NCI-H2227 (cell line): ENCODE measurements around the gene JDP2.

Experiments used
- DNase-seq: peaks from one replicate; lab custom pipeline; 2025; ENCODE audit not compliant: unreplicated experiment; lab: John Stamatoyannopoulos, UW

Gene JDP2

DNA sequence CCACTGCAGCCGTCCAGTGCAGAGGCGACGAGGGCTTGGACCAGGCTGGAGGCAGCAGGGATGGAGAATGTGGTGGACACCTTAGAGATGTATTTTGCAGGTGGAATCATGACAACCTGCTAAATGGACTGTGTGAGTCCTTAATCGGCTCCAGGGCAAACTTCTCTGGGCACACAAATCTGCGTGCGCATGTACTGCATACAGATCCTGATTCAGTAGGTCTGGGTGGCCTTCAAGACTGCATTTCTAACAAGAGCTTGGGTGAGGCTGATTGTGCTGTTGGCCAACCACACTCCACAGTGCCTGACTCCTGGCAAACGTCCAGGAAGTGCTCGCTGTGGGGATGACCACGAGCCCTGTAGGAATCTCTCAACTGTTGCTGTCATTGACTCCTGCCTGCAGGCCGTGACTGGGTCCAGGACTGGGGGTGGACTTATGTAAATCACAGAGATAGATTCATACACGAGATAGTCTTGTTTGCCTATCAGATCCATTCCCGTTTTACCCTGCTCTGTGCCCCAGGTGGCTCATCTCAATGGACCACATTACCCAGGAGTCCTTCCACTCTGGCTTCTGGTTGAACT lies 27.2 kb downstream of the JDP2 start:
- no peak for DNase-seq

DNA sequence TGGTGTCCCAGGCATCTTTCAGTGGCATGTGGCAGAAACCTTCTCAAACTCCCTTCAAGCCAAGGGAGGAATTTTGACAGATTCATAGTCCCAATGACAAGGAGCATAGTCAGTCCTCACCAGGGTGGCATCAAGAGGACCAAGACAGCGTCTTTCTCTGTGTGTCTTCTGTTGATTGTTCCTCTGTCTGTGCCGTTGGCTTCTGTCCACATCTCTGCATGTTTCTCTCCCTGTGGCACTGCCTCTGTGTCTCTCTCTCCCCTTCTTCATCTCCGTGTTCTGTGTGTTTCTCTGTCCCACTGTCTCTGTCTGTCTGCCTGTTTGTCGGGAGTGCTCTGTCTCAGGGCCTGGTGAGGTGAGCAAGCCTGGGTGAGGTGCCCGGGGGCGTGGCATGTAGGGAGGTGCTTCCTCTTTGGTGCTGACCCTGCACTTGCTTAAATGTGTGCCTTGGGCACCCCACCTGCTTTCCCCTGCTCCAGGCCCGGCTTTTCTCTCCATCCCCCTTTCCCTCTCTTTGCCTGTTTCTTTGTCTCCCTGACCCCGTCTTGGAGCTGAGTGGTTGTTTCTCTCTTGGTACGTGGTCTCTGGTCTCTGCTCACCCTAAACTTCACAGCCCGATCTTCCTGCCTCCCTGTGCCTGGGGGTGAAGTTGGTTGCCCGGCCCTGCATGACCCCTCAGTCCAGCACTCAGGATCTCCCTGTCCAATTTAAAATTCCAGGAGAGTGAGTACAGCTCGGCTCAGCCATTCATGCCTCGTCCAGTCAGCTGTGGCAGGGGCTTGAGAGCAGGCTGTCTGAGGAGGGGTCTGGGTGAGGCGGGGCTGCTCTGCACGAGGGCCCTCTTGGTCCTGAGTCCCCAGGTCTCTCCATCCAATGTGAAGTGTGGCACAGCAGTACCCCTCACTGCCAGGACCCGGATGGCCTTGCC lies 28.5 kb downstream of the JDP2 start:
- DNase-seq, result no peak

DNA sequence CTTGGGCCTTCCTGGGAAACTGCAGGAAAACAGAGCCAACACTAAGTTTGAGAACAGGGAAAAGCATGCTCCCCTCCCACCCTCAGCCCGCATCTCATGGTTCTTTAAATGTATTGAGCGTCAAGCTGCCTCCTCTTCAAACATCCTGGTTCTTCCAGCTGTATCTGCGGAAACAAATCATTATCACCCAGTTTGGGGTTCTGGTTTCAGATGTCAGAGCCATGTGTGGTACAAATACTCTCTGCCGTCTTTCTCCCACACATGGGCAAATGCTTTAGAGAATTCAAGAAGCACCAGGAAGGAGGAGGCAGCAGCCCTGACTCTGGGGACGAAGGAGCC lies 29.1 kb downstream of the JDP2 start:
- no peak for DNase-seq

DNA sequence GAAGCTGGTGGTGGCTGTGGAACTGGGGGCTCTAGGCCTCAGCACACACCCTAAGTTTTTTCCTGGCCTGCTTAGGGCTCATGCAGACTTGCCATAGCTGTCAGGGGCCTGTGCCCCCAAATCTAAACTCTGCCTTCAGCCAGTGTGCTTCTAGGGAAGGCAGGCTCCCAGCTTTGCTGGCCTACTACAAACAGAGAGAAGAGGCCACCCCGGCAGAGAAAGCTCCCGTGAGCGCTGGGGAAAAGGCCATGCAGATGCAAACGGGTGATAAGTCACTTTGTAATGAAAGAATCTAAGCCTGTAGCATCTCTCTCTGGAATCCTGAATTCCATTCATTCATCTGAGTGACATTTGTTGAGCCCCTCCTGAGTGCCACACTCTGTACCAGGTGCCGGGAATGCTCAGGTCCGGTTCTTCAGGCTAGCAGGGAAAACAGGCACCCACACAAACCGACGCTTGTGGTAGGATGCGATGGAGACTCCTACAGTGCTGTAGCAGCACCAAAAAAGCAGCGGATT lies 29.9 kb downstream of the JDP2 start:
- DNase-seq, result no peak

DNA sequence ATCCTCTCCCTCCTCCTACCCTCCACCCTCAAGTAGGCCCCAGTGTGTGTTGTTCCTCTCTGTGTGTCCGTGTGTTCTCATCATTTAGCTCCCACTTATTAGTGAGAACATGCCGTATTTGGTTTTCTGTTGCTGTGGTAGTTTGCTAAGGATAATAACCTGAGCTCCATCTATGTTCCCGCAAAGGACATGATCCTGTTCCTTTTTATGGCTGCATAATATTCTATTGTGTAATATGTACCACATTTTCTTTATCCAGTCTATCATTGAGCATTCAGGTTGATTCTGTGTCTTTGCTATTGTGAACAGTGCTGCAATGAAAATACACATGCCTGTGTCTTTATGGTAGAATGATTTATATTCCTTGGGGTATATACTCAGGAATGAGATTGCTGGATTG lies 30.5 kb downstream of the JDP2 start:
- DNase-seq, result no peak

DNA sequence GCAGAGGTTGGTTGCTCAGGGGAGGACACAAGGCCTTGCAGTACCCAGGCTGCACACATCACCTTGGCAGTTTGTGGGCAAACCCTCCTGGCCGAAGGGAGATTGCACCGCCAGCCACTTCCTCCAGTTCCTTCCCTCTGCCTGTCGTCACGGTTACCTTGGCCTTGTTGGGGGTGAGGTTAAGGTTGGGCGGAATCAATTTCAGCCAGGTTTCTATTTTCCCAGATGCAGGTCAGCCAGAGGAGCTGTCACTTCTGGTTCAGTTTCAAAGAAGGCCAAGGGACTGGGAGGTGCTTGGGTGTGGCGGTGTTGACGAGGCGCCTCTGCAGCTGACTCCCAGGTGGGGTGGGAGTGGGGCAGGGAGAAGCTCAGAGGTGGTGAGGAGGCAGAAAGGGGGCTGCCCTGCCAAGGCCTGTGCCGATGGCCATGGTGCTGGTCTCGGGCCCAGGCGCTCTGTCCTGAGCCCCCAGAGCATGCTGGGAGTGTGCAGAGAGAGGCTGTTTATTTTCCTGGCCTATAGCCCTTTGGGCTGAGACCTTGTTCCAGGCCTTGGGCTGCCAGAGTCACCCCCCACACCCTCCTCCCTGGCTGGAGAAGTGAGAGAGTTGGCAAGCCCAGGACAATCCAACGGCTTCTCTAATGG lies 31.4 kb downstream of the JDP2 start:
- no peak for DNase-seq

DNA sequence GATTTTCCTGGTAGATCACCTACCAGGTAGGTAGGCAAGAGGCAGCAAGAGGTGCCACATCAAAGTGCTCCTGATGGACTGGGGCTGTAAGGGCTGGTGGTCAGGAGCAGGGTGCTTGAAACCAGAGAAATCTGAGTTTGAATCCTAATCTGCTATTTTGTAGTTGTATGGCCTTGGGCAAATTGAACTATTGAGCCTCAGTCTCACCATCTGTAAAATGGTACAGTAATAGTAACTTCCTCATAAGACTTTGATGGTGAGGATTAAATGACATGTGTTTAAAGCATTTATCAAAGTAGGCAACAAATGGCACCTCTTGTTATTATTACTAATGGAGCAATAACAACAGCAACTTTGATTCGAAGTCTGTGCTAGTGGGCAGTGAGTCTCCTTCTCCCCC lies 32.0 kb downstream of the JDP2 start:
- DNase-seq, result no peak

DNA sequence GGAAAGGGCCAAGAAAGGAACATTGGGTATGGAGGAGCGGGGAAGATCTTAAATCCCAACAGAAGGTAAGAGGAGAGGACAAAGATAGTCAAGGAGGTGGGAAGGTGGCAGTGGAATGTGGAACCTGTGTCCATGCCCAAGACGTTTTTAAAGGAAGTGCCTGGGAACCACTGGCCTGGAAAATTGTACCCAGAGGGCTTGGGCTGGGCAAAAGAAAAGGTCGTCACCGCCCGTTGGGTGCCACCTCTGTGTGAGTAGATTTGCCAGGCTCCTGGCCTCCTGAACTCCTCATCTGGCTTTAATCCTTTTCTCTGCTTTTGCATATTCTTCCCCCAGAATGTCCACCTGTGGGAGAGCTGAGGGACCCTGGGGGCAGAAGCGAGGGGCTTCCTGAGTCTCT lies 32.6 kb downstream of the JDP2 start:
- DNase-seq, result no peak

DNA sequence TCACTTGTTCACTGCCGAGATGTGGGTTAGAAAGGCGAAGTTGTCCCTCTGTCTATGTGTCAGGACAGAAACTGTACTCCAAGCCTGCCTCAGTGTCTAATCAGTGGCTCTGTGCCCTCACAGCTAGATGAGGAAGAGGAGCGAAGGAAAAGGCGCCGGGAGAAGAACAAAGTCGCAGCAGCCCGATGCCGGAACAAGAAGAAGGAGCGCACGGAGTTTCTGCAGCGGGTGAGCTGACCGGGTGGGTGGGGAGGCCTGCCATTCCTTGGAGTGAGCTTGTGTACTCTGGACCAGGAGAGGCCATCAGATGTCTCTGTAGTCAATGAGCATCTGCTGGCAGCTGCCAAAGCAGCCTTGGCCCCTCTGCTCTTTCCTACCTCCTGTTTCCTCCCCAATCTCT lies 33.5 kb downstream of the JDP2 start:
- no peak for DNase-seq

DNA sequence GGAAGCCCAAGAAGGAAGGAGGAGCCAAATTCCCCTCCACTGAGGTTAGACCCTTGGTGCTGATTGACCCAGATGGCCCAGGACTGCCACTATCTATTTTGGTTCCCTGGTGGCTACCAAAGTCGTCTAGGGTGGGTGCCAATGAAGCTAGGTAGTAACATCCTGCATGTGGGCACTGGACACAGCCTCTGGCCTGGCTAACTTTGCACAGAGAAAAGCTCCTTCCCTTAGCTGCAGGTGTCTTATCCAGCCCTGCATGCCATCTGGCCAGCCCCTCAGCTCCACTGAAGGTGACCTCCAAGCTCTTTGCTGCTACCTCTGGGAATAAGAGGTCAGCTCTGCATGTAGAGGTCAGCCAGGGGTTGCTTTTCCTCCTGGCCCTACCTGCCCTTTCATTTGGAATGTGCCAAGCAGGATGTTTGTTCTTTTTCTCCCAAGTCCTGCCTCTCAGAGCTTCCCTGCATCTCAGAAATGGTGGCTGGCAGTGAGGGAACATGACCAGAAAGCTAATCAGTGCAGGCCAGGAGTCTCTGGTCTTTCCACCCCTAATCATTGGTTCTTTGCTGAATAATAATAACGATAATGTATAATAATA lies 34.0 kb downstream of the JDP2 start:
- no peak for DNase-seq

DNA sequence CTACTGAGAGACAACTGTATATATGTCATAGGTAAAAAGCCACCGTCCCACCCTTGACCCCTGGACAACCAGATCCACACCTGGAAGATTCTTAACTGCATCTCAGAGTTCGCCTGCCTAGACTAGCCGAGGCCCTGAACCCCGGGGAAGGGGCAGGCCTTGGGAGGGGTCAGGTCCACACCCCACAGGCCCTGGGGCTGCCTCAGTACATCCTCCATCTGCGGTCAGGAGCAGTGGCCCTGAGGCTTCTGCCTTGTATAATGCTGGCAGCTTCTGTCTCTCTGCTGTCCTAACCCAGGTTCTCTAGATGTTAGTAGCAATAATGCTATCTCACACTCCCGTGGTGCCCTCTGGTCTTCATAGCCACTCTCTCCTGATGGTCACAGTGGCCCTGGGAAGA lies 36.8 kb downstream of the JDP2 start:
- DNase-seq, result no peak

DNA sequence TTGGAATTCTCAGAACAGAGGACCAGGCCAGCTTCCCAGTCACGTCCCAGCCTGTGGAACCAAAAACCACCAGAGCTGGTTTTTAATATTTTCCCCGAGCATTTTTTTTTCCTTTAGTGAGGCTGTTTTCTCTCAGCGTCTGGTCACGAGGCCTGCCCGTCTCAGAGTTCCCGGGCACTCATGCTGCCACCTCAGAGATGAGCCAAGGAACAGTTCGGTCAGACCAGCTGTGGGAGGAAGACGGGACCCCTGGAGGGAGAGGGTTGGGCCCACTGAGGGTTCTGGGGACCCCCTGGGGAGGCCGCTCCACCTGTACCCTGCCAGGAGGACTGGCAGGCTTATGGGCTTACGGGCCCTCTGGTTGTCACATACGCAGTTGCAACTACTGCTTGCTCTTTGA lies 39.9 kb downstream of the JDP2 start:
- no peak for DNase-seq

DNA sequence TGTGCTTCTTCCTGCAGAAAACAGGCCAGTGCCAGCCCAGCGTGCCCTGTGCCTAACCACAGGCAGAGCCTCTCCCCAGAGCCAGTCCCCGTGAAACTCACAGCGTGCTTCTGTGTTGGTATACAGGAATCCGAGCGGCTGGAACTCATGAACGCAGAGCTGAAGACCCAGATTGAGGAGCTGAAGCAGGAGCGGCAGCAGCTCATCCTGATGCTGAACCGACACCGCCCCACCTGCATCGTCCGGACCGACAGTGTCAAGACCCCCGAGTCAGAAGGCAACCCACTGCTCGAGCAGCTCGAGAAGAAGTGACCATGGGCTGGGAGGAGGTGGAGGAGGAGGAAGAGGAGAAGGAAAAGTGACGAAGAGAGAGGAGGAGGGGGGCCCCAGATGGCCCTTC lies 41.3 kb downstream of the JDP2 start:
- no peak for DNase-seq

DNA sequence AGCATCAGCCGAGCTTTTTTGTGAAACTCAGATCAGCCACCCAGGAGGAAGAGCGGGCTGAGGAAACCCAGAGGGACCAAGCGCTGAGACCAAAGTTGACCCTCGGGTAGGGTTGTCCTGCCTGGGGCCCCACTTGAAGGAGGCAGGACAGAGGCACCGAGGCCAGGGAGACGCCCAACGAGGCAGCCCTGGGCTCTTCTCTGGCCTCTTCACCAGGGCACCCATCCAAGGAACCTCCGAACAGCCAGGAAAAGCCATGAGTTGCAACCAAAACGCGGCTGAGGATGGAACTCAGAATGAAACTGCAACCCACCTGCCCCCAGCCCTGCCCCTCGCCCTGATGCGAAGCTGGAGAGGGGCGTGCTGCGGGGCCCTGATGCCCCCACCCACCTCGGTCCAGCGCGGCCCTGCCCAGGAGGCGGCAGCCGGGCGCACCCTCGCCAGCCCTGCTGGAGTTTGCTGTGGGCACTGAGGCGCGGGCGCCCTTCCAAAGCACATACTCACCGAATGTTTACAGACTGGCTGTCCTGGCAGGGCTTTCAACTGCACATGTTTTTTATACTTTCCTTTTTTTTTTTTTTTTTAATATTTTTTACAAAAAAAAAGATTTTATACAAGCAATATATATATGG lies 41.9 kb downstream of the JDP2 start:
- no peak for DNase-seq

DNA sequence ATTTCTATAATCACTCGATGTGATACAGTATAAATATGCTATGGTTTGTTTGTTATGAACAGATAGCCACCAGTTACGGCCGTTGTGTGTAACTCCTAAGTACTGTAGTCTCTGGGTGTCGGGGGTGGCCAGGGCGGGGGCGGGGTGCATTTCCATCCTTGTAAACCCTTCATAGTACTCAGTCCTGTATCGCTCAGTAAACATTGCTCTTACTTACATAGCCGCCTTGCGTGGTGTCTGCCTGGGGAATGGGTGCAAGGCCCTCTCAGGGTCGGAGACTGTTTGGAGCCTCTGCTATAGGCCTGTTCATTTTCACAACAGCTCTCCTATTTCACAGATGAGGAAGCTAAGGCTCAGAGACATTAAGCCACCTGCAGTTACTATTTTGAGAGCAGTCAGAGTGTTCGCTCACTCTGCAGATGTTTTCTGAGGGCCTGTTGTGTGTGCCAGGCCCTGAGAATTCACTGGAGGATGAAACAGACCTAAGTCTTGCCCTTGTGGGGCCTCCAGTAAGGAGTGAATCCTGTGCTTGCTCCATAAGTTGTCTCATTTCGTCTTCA lies 42.5 kb downstream of the JDP2 start:
- DNase-seq, result no peak

DNA sequence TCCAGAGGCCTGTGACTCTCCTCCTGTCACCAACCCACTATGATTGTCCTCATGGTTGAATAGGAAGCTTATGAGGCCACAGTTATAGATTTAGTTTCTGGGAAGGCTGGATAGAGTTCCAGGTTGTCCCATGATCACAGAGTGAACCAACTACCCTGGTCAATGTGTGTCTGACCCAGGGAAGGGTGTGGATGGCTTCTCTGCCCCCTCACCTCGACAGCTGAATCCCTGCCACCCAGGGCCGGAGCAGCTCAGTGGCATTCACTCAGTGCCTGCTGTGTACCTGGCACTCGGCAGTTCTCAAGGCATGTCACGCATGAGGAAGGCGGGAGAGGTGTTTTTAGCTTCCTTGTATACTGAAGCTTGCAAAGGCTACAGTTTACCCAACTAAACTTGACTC lies 43.2 kb downstream of the JDP2 start:
- no peak for DNase-seq

DNA sequence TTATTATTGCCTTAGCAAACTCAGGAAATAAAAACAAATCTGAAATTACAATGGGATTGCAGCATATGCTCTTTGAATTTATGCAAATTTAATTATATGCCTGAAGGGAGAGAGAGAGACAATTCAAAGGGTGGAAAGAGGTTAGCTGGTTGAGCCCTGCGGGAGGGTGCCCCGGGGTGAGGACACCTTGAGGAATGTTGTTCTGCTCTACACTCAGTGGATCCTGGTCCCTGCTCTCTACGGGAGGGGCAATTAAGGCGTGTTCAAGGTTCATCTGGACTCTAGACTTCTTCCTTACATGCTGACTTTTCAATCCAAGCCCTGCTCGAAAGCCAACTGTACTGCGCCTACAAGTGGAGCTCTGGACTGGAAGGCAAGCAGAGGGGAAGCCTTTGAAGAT lies 46.3 kb downstream of the JDP2 start:
- peak; percentile 28 for DNase-seq

DNA sequence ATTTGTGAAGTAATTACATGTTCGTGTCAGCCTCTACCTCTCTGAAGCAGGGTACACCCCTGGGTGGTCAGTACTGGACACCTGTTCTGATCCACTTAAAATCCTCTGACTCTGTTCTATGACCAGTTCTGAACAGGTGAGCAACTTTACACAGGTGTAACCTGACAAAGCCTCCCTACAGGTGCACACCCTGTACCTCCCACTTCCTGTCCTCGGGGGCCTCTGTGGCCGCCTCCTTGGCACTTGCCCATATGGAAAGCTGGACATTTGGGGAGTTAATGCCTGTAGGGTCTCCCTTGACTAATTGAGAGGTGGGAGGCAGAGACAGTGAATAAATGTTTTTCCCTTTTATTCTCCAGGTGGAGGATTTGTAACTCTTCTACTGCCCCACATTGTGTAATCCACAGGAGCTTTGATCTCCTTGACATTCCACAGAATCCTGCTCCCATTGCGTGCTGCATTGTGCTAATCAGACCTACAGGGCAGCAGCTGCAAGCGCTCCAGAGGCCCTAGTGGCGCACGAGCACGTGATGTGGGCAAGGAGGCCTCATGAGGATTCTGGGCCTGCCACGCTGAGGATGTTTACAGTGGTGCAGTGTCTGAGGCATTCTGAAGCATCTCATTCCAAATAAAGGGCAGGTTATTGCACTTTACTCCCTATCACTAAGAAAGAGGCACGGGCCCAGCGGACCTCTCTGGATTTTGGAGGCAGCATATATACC lies 48.6 kb downstream of the JDP2 start:
- peak; percentile 11 for DNase-seq

DNA sequence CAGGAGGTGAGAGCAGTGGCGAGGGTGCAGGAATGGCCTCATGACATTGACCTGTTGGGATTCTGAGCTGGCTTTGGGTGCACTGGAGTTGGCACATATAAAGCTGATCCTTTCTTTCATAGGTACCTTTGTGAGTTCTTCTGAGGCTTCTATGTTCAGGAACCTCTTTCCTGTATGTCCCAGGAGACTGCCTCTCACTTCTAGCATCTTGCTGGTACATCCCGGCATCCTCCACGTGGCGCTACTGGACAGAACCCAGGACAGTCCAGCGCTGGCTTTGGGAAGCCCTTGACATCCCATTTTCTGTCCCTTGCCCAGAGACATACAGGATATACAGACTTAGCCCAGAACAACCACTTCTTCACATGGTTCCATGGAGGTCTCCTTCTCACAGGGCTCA lies 50.1 kb downstream of the JDP2 start:
- DNase-seq, result no peak
